Small intestine (tissue), 7 donors: ENCODE results near the gene RCAN1. TPM values are rescaled to one million over a fixed set of nuclear protein-coding genes. Genes with fewer than 3 reads are reported as not detected.
"Not testable (repeated sequence)": the region's sequence is repeated elsewhere in the genome, so short reads cannot be mapped to it uniquely, and the experiment has no call there.

Experiments used
- DNase-seq, 2 donors: peaks; one replicate each; pipeline versions ENCODE4 v3.0.0 to v3.0.0-alpha.2; 2013
- FAIRE-seq: peaks from 2 replicates; lab custom pipeline; 2012; peaks lifted over from hg19 to GRCh38; lab: Jason Lieb, UNC
- H3K27ac ChIP-seq, 3 donors: one replicate each; pipeline ENCODE4 v1.5.1; 2013; ENCODE audit warnings: low read length in 2 of 3, mild to moderate bottlenecking in 2 of 3, control low read depth in 1 of 3, inconsistent platforms in 1 of 3, low read depth in 1 of 3, moderate library complexity in 1 of 3
- H3K27me3 ChIP-seq, 3 donors: one replicate each; pipeline ENCODE4 v1.6.1; 2013; ENCODE audit warnings: low read length in 3 of 3, inconsistent platforms in 1 of 3; ENCODE audit not compliant: control insufficient read depth in 3 of 3, insufficient read depth in 3 of 3
- H3K36me3 ChIP-seq, 3 donors: one replicate each; pipeline ENCODE4 v1.6.1; 2013; ENCODE audit warnings: low read length in 3 of 3, inconsistent platforms in 1 of 3, low read depth in 1 of 3, mild to moderate bottlenecking in 1 of 3, moderate library complexity in 1 of 3; ENCODE audit not compliant: control insufficient read depth in 3 of 3, insufficient read depth in 2 of 3
- H3K4me1 ChIP-seq, 3 donors: one replicate each; pipeline ENCODE4 v1.6.1; 2013; ENCODE audit warnings: low read length in 2 of 3, inconsistent platforms in 1 of 3, low read depth in 1 of 3, mild to moderate bottlenecking in 1 of 3, moderate library complexity in 1 of 3; ENCODE audit not compliant: control insufficient read depth in 3 of 3, insufficient read depth in 2 of 3
- H3K4me3 ChIP-seq, 3 donors: one replicate each; pipeline ENCODE4 v1.5.1; 2013; ENCODE audit warnings: low read length in 3 of 3, control low read depth in 1 of 3, inconsistent platforms in 1 of 3, low read depth in 1 of 3, mild to moderate bottlenecking in 1 of 3, moderate library complexity in 1 of 3
- H3K9me3 ChIP-seq, 2 donors: one replicate each; pipeline ENCODE4 v1.6.1; 2013; ENCODE audit warnings: low read depth in 1 of 2, low read length in 1 of 2; ENCODE audit not compliant: control insufficient read depth in 2 of 2, insufficient read depth in 1 of 2
- WGBS, 3 donors: extraction: QIAGEN DNeasy Blood & Tissue Kit; methylation state at CpG; one replicate each; pipeline ENCODE4 v1.1.7; 2013; 5-methylcytosine and 5-hydroxymethylcytosine counted together
- polyA plus RNA-seq, 4 donors: library from polyadenylated mRNA; stranded (reverse) in 3 of 4; unstranded in 1 of 4; fragments of 200-250 nt in 3 of 4; fragments of 120-200 nt in 1 of 4; gene quantifications; one replicate each; pipeline versions ENCODE4 v1.2.1 to v1.2.3, GENCODE V29; 2013
- donor health status: healthy with polysubstance abuse.
- donor health status: control.
- donor health status: control.
- donor health status: Bipolar disorder and iron deficiency.
- donor health status: healthy.

Gene RCAN1
- polyA plus RNA-seq, 4 donors: 23.6 to 46.8 (median 35.3) TPM

GRCh38 chr21:34579411-34579810 lies 35.5 kb downstream of the RCAN1 start:
- no peak overlapping the region for H3K27ac ChIP-seq
- H3K9me3 ChIP-seq: no peaks in the 10 kb centered on the region
- H3K4me1 ChIP-seq: peaks cover 5 to 8% (median 7%) of the 10 kb centered on the region in 3 donors
- DNase-seq: no peak
- 91 to 100% (median 97%) methylated on average over 1 of the region's 1 CpG for WGBS, 3 donors
- FAIRE-seq: no peak
- no peak overlapping the region for H3K4me3 ChIP-seq
- H3K27me3 ChIP-seq: no peaks in the 10 kb centered on the region
- H3K36me3 ChIP-seq: peaks cover 0 to 5% (median 0%) of the 10 kb centered on the region in 3 donors

GRCh38 chr21:34576041-34576511 lies 38.8 kb downstream of the RCAN1 start:
- Histone ChIP-seq H3K27me3 (no peaks in the 10 kb centered on the region), H3K36me3 (peaks cover 0 to 5% (median 0%) of the 10 kb centered on the region in 3 donors), H3K4me3 (no peak overlapping the region), H3K4me1 (peaks cover 4 to 6% (median 5%) of the 10 kb centered on the region in 3 donors), H3K27ac (peak overlapping the region in 1 of 3 donors; percentile 12), H3K9me3 (no peaks in the 10 kb centered on the region)
- peak in 1 of 2 donors; percentile 62 for DNase-seq
- WGBS, 3 donors: 25 to 44% (median 28%) methylated on average over 5 of the region's 5 CpGs
- FAIRE-seq: no peak

GRCh38 chr21:34574601-34575529 lies 40.0 kb downstream of the RCAN1 start:
- Histone ChIP-seq H3K27me3 (no peaks in the 10 kb centered on the region), H3K4me3 (no peak overlapping the region), H3K9me3 (no peaks in the 10 kb centered on the region), H3K4me1 (peaks cover 4 to 7% (median 5%) of the 10 kb centered on the region in 3 donors), H3K36me3 (peaks cover 0 to 5% (median 0%) of the 10 kb centered on the region in 3 donors), H3K27ac (no peak overlapping the region)
- WGBS, 3 donors: 87 to 95% (median 90%) methylated on average over 24 of the region's 24 CpGs
- no peak for FAIRE-seq
- no peak for DNase-seq

GRCh38 chr21:34571994-34572393 lies 42.9 kb downstream of the RCAN1 start:
- no peaks in the 10 kb centered on the region for H3K27me3 ChIP-seq
- H3K4me1 ChIP-seq: peaks cover 5 to 15% (median 11%) of the 10 kb centered on the region in 3 donors
- 72 to 83% (median 82%) methylated on average over 7 of the region's 7 CpGs for WGBS, 3 donors
- H3K27ac ChIP-seq: no peak overlapping the region
- no peak for FAIRE-seq
- H3K9me3 ChIP-seq: no peaks in the 10 kb centered on the region
- H3K36me3 ChIP-seq: peaks cover 0 to 2% (median 0%) of the 10 kb centered on the region in 3 donors
- H3K4me3 ChIP-seq: no peak overlapping the region
- no peak for DNase-seq

GRCh38 chr21:34570313-34570712 lies 44.6 kb downstream of the RCAN1 start:
- Histone ChIP-seq H3K27ac (no peak overlapping the region), H3K9me3 (no peaks in the 10 kb centered on the region), H3K27me3 (no peaks in the 10 kb centered on the region), H3K4me1 (peaks cover 0 to 12% (median 5%) of the 10 kb centered on the region in 3 donors), H3K36me3 (peaks cover 0 to 10% (median 0%) of the 10 kb centered on the region in 3 donors), H3K4me3 (no peak overlapping the region)
- 77 to 87% (median 81%) methylated on average over 3 of the region's 3 CpGs for WGBS, 3 donors
- no peak for DNase-seq
- no peak for FAIRE-seq

GRCh38 chr21:34569381-34569979 lies 45.4 kb downstream of the RCAN1 start:
- peak in 1 of 2 donors; percentile 49 for DNase-seq
- Histone ChIP-seq H3K27me3 (no peaks in the 10 kb centered on the region), H3K4me3 (no peak overlapping the region), H3K4me1 (peaks cover 0 to 12% (median 5%) of the 10 kb centered on the region in 3 donors), H3K27ac (no peak overlapping the region), H3K36me3 (peaks cover 0 to 10% (median 0%) of the 10 kb centered on the region in 3 donors), H3K9me3 (no peaks in the 10 kb centered on the region)
- WGBS, 3 donors: 35 to 80% (median 49%) methylated on average over 4 of the region's 4 CpGs
- FAIRE-seq: no peak

- WGBS, 3 donors: 88 to 96% (median 92%) methylated on average over 4 of the region's 4 CpGs
- not testable (repeated sequence) for FAIRE-seq
These were observed 46.1 kb downstream of the RCAN1 start for GRCh38 chr21:34568801-34569200.

GRCh38 chr21:34567604-34568155 lies 47.2 kb downstream of the RCAN1 start:
- no peaks in the 10 kb centered on the region for H3K9me3 ChIP-seq
- peaks cover 0 to 12% (median 5%) of the 10 kb centered on the region in 3 donors for H3K4me1 ChIP-seq
- no peaks in the 10 kb centered on the region for H3K27me3 ChIP-seq
- FAIRE-seq: no peak
- H3K27ac ChIP-seq: peak overlapping the region in 1 of 3 donors; percentile 50
- WGBS, 3 donors: 82 to 88% (median 83%) methylated on average over 10 of the region's 10 CpGs
- DNase-seq: peak; percentile 13 to 54
- H3K4me3 ChIP-seq: no peak overlapping the region
- H3K36me3 ChIP-seq: peaks cover 0 to 10% (median 0%) of the 10 kb centered on the region in 3 donors

More at GRCh38 chr21:34568801-34569200, 46.1 kb downstream of the RCAN1 start:
- Histone ChIP-seq H3K27ac (peak overlapping the region in 1 of 3 donors; percentile 50), H3K4me1 (peaks cover 0 to 12% (median 5%) of the 10 kb centered on the region in 3 donors)
- H3K4me3 ChIP-seq, H3K9me3 ChIP-seq, DNase-seq, H3K27me3 ChIP-seq, H3K36me3 ChIP-seq: not testable (repeated sequence)
